Left lung (tissue), 10 donors: ENCODE results near the gene CARHSP1. TPM values are rescaled to one million over a fixed set of nuclear protein-coding genes. Genes with fewer than 3 reads are reported as not detected.
A peak's percentile ranks its signal among the peaks of the same experiment; 100 is the strongest.

Experiments used
- ATAC-seq: fragments of 200-7000 bp; cut with Tn5 transposase; one replicate; pipeline ENCODE4 v1.9.1; 2020; ENCODE audit warnings: moderate library complexity
- DNase-seq, 4 donors: peaks; one replicate each; pipeline ENCODE4 v3.0.0-alpha.2; 2013 to 2020
- H3K27ac ChIP-seq, 2 donors: fragments of 200-600 bp; sonication (generic) in 1 of 2; one replicate each; pipeline versions ENCODE4 v1.5.0 to v1.8.0; 2020 to 2021
- H3K27me3 ChIP-seq, 2 donors: fragments of 200-600 bp; sonication (generic) in 1 of 2; one replicate each; pipeline versions ENCODE4 v1.5.0 to v1.8.0; 2020 to 2021
- H3K36me3 ChIP-seq, 2 donors: fragments of 200-600 bp; sonication (generic) in 1 of 2; one replicate each; pipeline versions ENCODE4 v1.5.0 to v1.8.0; 2020 to 2021
- H3K4me1 ChIP-seq, 2 donors: fragments of 200-600 bp; one replicate each; pipeline ENCODE4 v1.8.0; 2021
- H3K4me3 ChIP-seq, 2 donors: fragments of 200-600 bp; sonication (generic) in 1 of 2; one replicate each; pipeline versions ENCODE4 v1.5.0 to v1.8.0; 2020 to 2021; ENCODE audit warnings: mild to moderate bottlenecking in 1 of 2
- H3K9me3 ChIP-seq, 2 donors: fragments of 200-600 bp; sonication (generic) in 1 of 2; one replicate each; pipeline versions ENCODE4 v1.5.0 to v1.8.0; 2020 to 2021
- intact Hi-C, 2 donors: fragments of 100-400 bp; cut with DNase I; formaldehyde crosslinking; loops; one replicate each; pipeline versions ENCODE4 v1.11.2 to v1.14.2; 2022
- polyA plus RNA-seq, 6 donors: library from polyadenylated mRNA; unstranded; fragments of 120-200 nt; gene quantifications; one replicate each; pipeline ENCODE4 v1.2.1, GENCODE V29; 2013; ENCODE audit not compliant: insufficient read length in 6 of 6
- total RNA-seq, 2 donors: library from RNA; stranded (reverse); fragmentation: NEBNext Ultra II Directional; extraction: Animal tissue kit (Norgen Biotek cat#: 25700); gene quantifications; one replicate each; pipeline ENCODE4 v1.2.1, GENCODE V29; 2021
- TF ChIP-seq, protein P1 (sequence below), 2 donors: fragments of 200-600 bp; sonication (generic) in 1 of 2; IDR thresholded peaks; one replicate each; pipeline versions ENCODE4 v1.5.0 to v1.8.0; 2021; ENCODE audit warnings: antibody characterized with exemption in 2 of 2
- donor health status: DM: no; HTN: yes; CAD: no.
- donor health status: DM: no; HTN: no; CAD: no.

CARHSP1 gene
- total and polyA plus RNA-seq, 8 donors: 74.0 to 114 (median 93.7) TPM

DNA sequence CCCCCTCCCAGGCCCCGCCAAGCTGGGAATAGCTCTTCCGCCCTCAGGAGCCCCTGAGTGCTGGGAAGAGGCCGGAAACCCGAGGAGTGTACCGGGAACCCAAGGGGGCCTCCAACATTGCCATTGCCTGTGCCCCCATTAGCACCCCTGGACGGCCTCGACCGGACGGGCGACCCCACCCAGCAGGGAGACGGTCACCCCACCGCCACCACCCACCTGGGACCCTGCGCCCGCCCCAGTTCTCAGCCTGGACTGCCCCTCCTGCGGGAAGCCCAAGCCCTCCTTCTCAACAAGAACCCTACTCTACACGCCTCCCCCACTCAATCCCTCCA is 2.0 kb downstream of the CARHSP1 start:
- intact Hi-C loops: no loop called here
- DNase-seq: peak in 1 of 4 donors; percentile 58
- H3K27ac ChIP-seq: peak overlapping the region; percentile 81 to 88
- ATAC-seq: no peak
- no peaks in the 10 kb centered on the region for H3K9me3 ChIP-seq
- TF ChIP-seq, protein P1, sequence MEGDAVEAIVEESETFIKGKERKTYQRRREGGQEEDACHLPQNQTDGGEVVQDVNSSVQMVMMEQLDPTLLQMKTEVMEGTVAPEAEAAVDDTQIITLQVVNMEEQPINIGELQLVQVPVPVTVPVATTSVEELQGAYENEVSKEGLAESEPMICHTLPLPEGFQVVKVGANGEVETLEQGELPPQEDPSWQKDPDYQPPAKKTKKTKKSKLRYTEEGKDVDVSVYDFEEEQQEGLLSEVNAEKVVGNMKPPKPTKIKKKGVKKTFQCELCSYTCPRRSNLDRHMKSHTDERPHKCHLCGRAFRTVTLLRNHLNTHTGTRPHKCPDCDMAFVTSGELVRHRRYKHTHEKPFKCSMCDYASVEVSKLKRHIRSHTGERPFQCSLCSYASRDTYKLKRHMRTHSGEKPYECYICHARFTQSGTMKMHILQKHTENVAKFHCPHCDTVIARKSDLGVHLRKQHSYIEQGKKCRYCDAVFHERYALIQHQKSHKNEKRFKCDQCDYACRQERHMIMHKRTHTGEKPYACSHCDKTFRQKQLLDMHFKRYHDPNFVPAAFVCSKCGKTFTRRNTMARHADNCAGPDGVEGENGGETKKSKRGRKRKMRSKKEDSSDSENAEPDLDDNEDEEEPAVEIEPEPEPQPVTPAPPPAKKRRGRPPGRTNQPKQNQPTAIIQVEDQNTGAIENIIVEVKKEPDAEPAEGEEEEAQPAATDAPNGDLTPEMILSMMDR (IDR thresholded peaks at IDR 0.05): no peak
- peaks cover 28 to 83% of the 10 kb centered on the region in 2 donors for H3K4me1 ChIP-seq
- no peaks in the 10 kb centered on the region for H3K36me3 ChIP-seq
- H3K27me3 ChIP-seq: no peaks in the 10 kb centered on the region
- H3K4me3 ChIP-seq: peak overlapping the region; percentile 42 to 87

DNA sequence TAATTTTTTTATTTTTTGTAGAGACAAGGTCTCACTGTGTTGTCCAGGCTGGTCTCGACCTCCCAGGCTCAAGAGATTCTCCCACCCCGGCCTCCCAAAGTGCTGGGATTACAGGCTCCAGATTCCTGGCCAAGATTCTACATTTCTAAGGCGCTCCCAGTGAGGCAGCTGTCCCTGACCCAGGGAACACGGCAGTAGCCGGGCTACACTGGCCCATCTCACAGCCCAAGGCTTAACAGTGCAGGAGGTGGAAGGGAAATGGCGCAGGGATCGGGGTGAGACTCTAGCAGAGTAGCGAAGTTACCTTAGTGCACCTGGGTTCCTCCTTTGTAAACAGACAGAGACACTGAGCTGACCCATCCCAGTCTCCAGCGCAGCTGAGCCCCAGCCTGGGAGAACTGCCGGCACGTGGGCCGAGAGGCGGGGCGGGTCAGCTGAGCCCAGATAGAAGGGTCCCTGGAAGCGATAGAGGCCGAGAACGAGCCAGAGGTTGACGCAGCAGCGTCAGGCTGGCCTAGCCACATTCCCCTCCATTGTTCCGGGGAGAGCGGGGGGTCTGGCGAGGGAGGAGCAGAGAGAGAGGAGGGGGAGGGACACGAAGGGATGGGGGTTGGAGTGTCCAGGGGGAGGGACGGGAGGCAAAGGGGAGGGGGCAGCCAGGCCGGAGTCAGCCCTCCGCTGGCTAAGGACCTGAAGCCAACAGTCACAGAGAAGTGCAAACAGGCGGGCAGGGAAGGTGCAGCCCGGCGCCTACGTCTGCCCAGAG is 2.5 kb downstream of the CARHSP1 start:
- TF ChIP-seq, protein P1 (IDR thresholded peaks at IDR 0.05): no peak
- H3K36me3 ChIP-seq: no peaks in the 10 kb centered on the region
- intact Hi-C loops: no loop called here
- H3K4me1 ChIP-seq: peaks cover 28 to 88% of the 10 kb centered on the region in 2 donors
- DNase-seq: peak in 3 of 4 donors; percentile 38 to 85 (median 76)
- H3K9me3 ChIP-seq: no peaks in the 10 kb centered on the region
- H3K27me3 ChIP-seq: no peaks in the 10 kb centered on the region
- no peak for ATAC-seq
- H3K27ac ChIP-seq: peak overlapping the region; percentile 81 to 88
- H3K4me3 ChIP-seq: peak overlapping the region; percentile 42 to 87

DNA sequence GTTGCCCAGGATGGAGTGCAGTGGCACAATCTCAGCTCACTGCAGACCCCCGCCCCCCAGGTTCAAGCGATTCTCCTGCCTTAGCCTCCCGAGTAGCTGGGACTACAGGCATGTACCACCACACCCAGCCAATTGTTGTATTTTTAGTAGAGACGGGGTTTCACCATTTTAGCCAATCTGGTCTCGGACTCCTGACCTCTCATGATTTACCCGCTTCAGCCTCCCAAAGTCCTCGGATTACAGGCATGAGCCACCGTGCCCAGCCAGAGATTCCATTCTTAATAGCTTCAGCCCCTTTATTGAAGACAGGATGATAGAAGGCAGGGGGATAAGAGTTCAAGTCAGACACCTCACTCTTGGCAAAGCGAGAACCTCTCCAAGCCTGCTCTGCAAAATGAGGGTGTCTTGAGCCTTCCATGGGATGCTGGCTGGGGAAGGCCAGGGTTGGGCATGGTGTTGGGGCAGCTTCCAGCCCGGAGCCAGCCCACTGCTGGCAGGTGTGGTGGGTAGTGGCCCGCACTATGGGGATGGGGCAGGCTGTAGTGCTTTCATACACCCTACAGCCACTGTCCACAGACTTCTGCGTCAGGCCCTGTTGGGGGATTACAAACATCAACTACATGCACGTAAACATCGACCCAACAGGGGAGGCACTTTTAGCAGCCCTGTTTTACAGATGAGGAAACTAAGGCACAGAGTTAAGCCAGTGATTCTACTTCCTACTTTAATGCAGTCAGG is 3.5 kb downstream of the CARHSP1 start:
- intact Hi-C loops: no loop called here

DNA sequence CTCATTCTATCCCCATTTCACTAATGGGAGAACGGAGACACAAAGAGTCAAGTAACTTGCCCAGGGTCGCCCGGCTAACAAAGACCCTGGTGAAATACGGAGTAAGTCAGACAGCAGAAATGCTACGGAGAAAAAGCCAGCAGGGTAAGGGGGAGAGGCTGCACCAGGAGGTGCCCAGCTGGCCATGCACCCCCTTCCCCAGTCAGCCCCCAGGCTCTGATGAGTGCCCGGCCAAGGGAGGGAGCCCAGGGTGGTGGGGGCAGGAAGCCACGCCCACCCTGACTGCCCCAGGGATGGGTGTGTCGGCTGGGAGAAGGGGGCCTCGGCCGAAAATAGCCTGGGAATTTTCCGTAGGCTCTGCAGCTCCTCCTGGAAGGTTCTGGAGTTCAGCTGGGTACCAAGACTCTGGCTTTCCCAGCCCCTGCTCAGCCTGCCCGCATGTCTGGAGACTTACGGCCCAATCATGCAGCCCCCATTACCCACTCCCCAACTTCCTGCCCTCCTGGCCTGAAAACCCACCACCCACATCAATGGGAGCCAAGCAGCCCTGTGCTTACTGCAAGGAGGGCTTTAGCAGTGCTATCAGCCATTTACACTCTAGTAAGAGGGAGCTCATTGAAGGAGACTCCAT is 4.2 kb downstream of the CARHSP1 start:
- H3K4me3 ChIP-seq: peak overlapping the region in 1 of 2 donors; percentile 13
- intact Hi-C loops: no loop called here
- H3K36me3 ChIP-seq: no peaks in the 10 kb centered on the region
- ATAC-seq (no peak), DNase-seq (peak in 1 of 4 donors; percentile 50)
- TF ChIP-seq, protein P1 (IDR thresholded peaks at IDR 0.05): no peak
- H3K4me1 ChIP-seq: peaks cover 33 to 87% of the 10 kb centered on the region in 2 donors
- H3K27me3 ChIP-seq: no peaks in the 10 kb centered on the region
- H3K9me3 ChIP-seq: no peaks in the 10 kb centered on the region
- H3K27ac ChIP-seq: peak overlapping the region; percentile 61 to 81

More for the DNA sequence above, 3.5 kb downstream of the CARHSP1 start:
- TF ChIP-seq, protein P1 (IDR thresholded peaks at IDR 0.05): no peak
- ATAC-seq: no peak
- Histone ChIP-seq H3K36me3 (no peaks in the 10 kb centered on the region), H3K4me3 (peak overlapping the region in 1 of 2 donors; percentile 13), H3K27ac (peak overlapping the region; percentile 61 to 81), H3K4me1 (peaks cover 33 to 87% of the 10 kb centered on the region in 2 donors), H3K9me3 (no peaks in the 10 kb centered on the region), H3K27me3 (no peaks in the 10 kb centered on the region)
- DNase-seq: peak in 1 of 4 donors; percentile 52
